Measurements from ENCODE around the gene LYST.
"Not testable (repeated sequence)": the region's sequence is repeated elsewhere in the genome, so short reads cannot be mapped to it uniquely, and the experiment has no call there.

Gene LYST

GRCh38 chr1:235628316-235629005 is 238.2 kb downstream of the LYST start:
- DNase-seq = no peak

GRCh38 chr1:235625831-235626230 is 240.9 kb downstream of the LYST start:
- DNase-seq = no peak

GRCh38 chr1:235625340-235625739 is 241.4 kb downstream of the LYST start:
- DNase-seq = no peak

- no peak for DNase-seq
Observed at GRCh38 chr1:235624721-235625333, 241.9 kb downstream of the LYST start.

- no peak for DNase-seq
Observed at GRCh38 chr1:235622936-235623779, 243.5 kb downstream of the LYST start.

GRCh38 chr1:235619149-235619548 is 247.6 kb downstream of the LYST start:
- DNase-seq = not testable (repeated sequence)

GRCh38 chr1:235617808-235618207 is 248.9 kb downstream of the LYST start:
- DNase-seq = no peak

- no peak for DNase-seq
Observed at GRCh38 chr1:235617140-235617539, 249.6 kb downstream of the LYST start.

GRCh38 chr1:235614442-235614954 is 252.2 kb downstream of the LYST start:
- DNase-seq = no peak

GRCh38 chr1:235613602-235614001 is 253.1 kb downstream of the LYST start:
- DNase-seq = no peak

GRCh38 chr1:235612761-235613160 is 253.9 kb downstream of the LYST start:
- no peak for DNase-seq

Measured in NK-92 treated with Interleukin-12 subunit alpha and Interleukin-12 subunit beta, amount 100 ng/mL, for 24 hours (cell line).